Fibroblast of the conjunctiva (primary cell): Measurements from ENCODE around the gene KCNT1.

Experiments used
- DNase-seq: peaks from one replicate; pipeline ENCODE4 v3.0.0-alpha.2; 2010; ENCODE audit warnings: low read depth

KCNT1 gene

DNA sequence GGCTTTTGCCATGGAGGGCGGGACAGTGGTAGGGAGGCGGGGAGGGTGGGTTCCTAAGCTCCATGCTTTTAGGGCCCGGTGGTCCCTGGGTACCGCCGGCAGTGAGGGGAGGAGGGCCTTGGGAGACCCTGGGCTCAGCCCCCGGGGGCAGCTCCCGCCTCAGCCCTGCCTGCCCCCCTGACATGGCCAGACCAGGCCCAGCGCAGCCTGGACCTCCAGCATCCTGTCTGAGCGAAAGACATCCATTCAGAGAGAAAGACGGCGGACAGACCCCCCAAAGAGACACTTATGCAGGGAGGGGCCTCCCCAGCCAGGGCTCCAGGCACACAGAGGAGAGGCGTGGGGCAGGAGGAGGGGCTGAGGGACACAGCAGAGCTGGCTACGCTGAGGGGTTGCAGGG, 45.3 kb downstream of the KCNT1 start:
- no peak for DNase-seq

DNA sequence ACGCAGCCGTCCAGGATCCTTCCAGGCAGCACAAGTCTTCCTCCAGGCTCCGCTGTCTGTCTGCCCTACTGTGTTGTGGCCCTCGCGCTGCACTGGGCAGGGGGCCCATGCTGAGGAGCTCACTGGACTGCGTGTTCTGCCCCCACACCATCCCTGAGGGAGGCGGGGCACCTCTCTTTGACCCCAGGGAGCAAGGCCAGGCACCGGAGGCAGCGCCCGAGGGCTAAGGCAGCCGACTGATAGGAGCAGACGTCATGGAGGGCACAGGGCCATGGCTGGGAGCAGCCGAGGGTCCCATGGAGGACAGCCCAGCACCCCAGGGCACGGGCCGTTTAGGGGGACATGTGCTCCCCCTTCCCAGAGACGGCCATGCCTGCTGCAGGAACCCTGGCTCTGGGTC, 46.7 kb downstream of the KCNT1 start:
- DNase-seq: no peak

- DNase-seq: no peak
Observed at GRCh38 chr9:135749171-135750045, 47.4 kb downstream of the KCNT1 start.

DNA sequence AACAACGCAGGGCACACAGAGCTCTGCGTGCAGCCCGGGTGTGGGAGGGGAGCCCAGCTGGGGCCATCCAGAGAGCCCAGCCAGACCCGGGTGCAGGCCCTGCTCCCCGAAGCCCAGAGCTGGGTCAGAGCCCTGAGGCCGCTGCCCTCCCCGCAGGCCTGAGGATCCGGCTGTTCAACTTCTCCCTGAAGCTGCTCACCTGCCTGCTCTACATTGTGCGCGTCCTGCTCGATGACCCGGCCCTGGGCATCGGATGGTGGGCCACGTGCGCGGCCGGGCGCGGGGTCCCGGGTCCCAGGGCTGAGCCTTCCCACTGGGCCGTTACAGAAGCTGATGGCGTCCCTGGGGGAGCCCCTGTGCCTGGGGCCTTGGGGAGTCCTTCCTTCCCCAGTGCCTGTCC, 48.8 kb downstream of the KCNT1 start:
- DNase-seq: no peak

DNA sequence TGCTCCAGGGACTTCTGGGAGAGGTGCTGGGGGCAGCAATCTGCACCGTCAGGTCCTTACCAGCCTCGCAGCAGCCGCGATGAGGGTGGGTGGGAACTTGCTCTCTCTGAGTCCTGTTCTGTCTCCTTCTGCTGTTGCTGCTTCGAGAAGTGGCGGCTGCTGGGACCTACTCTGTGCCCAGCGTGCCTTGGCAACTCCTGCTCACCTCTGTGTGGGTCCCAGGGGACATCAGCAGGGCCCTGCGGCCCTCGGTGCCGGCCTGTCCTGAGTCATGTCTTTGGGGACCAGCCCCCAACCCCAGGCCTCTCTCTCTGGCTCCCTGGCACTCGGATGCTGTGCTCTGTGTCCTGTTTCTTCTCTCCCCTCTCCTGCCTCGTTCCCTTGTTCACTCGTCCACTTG, 49.5 kb downstream of the KCNT1 start:
- no peak for DNase-seq

GRCh38 chr9:135752281-135753204, 50.6 kb downstream of the KCNT1 start:
- DNase-seq: no peak

DNA sequence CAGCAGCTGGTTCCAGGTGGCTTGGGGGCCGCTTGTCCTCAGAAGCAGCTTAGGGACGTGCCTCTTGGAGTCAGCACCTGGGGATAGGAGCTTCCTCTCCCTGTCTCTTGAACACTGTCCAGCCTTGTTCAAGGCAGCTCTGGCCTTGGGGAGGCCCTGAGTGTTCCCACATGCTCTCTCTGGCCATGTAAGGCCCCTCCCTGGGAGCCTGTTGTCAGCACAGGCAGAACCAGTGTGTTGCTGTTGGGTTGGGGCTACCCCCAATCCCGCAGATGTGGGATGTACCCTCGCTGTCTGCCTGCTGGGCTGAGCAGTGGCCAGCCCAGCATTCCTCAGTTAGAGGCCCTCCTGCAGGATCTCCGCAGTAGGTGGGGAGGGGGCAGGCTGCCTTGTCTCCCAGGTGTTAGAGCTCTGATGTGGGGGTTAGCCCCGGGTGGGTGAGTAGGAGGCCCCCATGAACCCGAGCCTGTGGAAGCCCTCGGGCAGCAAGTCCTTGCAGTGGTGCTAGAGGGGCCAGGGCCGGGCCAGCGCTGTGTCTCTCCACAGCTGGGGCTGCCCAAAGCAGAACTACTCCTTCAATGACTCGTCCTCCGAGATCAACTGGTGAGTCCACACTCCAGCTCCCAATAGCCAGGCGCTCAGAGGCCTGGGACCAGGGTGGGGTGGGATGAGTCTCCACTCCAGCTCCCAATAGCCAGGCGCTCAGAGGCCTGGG, 51.6 kb downstream of the KCNT1 start:
- DNase-seq: no peak

- DNase-seq: no peak
Observed at GRCh38 chr9:135756576-135756975, 54.6 kb downstream of the KCNT1 start.

DNA sequence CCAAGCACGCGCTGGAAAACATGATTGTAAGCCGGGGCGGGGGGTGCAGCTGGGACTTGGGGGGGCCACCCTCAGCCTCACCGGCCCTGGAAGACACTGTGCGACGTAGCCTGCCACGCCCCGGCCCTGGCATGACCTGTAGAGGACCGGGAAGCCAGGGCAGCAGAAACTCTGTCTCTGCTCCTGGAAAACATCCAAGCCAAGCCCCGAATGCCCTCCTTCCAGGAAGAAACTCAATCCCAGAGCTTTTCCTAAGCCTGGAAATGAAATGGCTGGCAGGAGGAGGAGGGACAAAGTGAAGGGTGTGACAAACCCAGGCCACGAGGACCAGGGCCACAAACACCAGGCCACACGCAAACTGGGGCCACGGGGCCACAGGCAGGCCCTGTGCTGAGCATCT, 55.4 kb downstream of the KCNT1 start:
- no peak for DNase-seq

GRCh38 chr9:135758056-135758455, 56.1 kb downstream of the KCNT1 start:
- no peak for DNase-seq

- no peak for DNase-seq
Observed at GRCh38 chr9:135758870-135759269, 56.9 kb downstream of the KCNT1 start.

DNA sequence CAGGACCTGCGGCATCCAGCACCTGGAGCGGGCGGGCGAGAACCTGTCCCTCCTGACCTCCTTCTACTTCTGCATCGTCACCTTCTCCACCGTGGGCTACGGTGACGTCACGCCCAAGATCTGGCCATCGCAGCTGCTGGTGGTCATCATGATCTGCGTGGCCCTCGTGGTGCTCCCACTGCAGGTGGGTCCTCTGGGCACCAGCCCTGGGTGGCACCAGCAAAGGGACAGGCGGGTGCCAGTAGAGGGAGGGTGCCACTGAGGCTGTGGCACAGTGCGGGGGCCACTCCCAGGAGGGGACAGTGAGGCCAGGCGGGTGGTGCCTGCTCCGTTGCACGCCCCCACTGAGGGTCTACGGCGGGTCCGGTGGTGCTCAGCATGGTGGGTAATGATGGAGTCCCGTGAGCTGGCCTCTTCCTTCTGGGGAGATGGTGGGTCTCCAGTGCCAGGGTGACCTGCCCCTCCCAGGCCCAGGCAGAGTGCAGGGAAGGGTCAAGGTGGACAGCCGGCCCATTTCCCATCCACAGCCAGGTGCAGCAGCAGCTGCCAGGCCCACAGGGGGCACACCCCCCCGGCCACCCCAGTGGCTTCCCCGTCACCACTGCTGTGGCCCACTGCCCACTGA, 57.8 kb downstream of the KCNT1 start:
- no peak for DNase-seq

DNA sequence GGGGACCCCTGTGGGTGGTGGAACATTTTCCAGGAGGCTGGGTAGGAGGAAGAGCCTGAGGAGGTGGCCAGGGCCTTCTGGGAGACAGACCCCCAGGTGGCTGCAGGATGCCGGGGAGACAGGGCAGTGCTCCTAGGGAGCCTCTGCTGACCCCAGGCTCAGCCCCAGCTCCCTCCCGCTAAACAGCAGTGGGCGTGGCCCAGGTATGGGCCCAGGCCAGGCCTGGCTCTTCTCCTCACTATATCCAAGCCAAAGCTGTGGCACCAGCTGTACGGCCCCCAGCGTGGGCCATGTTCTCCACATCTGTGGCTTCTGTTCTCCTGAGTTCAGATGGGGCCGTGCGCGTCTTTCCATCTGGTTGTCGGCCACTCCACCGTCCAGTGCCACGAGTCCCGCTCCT, 58.5 kb downstream of the KCNT1 start:
- DNase-seq: no peak

GRCh38 chr9:135761150-135761844, 59.3 kb downstream of the KCNT1 start:
- no peak for DNase-seq

DNA sequence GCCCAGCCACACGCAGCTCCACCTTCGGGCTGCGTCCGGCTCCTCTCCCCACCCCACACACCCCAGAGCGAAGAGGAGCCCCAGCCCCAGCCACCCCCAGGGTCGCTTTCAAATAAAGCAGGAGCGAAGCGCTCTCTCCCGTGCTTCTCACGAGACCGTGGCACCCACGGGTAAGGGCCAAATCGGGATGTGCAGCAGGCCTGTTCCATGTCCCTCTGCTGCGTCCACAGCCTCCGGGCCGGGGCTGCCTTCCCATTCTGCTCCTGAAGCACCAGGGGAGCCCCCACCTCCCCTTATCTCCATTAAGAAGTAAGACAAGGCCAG, 59.8 kb downstream of the KCNT1 start:
- DNase-seq: no peak

DNA sequence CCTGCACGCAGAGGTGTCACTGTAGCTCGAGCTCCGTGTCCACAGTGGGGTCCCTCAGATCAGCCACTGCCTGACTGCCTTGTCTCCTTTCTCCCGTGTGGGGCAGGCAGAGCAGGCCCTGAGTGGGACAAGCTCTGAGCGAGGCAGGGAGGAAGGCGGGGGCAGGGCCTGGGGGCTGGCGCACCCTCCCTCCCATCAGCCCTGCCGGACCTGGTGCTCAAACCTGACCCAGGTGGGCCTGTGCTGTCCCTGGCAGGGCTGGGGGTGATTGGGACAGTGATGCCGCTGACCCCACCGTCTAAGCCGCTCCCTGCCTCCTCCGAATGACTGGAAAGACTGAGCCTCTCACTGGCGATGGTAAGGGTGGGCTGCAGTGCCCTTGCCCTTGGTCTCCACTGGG, 60.9 kb downstream of the KCNT1 start:
- no peak for DNase-seq

GRCh38 chr9:135763716-135764446, 61.9 kb downstream of the KCNT1 start:
- no peak for DNase-seq

DNA sequence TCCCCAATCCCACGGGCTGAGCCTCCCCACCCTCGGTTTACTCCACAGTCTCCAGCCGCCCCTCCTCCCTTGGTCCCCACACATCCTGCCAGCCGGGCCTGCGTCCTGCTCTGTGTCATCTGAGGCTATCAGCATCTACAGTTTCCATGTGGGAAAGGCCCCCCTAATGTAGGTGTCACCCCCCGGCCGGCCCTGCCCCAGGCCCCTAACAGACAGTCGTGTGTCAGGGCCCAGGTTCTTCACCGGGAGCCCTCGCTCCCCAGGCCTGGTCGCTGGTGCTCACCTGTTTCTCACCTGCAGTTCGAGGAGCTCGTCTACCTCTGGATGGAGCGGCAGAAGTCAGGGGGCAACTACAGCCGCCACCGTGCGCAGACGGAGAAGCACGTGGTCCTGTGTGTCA, 62.7 kb downstream of the KCNT1 start:
- DNase-seq: no peak

DNA sequence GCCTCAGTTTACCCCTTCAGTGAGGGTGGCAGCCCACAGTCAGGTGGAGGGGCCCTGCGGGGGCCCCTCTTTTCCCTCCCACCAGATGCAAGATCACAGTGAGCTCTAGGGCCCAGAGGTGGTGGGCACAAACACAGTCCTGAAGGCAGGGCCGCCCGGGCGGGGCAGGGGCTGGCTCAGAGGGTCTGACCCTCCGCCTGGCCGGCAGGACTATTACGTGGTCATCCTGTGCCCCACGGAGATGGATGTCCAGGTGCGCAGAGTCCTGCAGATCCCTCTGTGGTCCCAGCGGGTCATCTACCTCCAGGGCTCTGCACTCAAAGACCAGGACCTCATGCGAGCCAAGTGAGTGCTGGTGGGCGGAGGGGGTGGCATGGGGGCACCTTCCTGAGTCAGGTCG, 63.4 kb downstream of the KCNT1 start:
- DNase-seq: no peak

DNA sequence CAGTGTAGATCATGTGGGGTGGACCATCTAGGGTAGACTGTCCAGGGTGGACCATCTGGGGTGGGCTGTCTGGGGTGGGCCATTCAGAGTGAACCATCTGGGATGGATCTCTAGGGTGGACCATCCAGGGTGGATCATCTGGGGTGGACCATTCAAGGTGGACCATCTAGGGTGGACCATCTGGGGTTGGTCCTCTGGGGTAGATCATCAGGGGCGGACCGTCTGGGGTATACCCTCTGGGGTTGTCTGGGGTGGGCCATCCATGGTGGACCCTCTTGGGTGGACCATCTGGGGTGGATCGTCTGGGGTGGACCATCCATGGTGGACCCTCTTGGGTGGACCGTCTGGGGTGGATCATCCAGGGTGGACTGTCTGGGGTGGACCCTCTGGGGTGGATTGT, 64.3 kb downstream of the KCNT1 start:
- no peak for DNase-seq

GRCh38 chr9:135766707-135767106, 64.7 kb downstream of the KCNT1 start:
- DNase-seq: no peak
